Hepatocyte (in vitro differentiated cells): ENCODE data around the gene CHST8. TPM values are rescaled to one million over a fixed set of nuclear protein-coding genes. Genes with fewer than 3 reads are reported as not detected.

Experiments
- DNase-seq: peaks from one replicate; pipeline ENCODE4 v3.0.0-alpha.2; 2016; ENCODE audit warnings: low spot score
- H2AFZ ChIP-seq: fragments of 200-600 bp; sonication (generic); 2 replicates; pipeline ENCODE4 v1.6.0; 2016; ENCODE audit warnings: antibody characterized with exemption, mild to moderate bottlenecking
- H3K27ac ChIP-seq: fragments of 200-600 bp; sonication (generic); 2 replicates; pipeline ENCODE4 v1.5.1; 2016; ENCODE audit warnings: mild to moderate bottlenecking
- H3K27me3 ChIP-seq: fragments of 200-600 bp; sonication (generic); 2 replicates; pipeline ENCODE4 v1.6.1; 2016
- H3K36me3 ChIP-seq: fragments of 200-600 bp; sonication (generic); replicated peaks from 2 replicates; pipeline ENCODE4 v1.5.1; 2016; ENCODE audit warnings: low read depth; ENCODE audit not compliant: insufficient read depth
- H3K4me1 ChIP-seq: fragments of 200-600 bp; sonication (generic); 2 replicates; pipeline ENCODE4 v1.5.1; 2016; ENCODE audit warnings: mild to moderate bottlenecking, moderate library complexity; ENCODE audit not compliant: insufficient read depth
- H3K4me2 ChIP-seq: fragments of 200-600 bp; sonication (generic); 2 replicates; pipeline ENCODE4 v1.6.0; 2016
- H3K4me3 ChIP-seq: fragments of 200-600 bp; sonication (generic); 2 replicates; pipeline ENCODE4 v1.5.1; 2016; ENCODE audit warnings: mild to moderate bottlenecking
- H3K79me2 ChIP-seq: fragments of 200-600 bp; sonication (generic); 2 replicates; pipeline ENCODE4 v1.6.0; 2017; ENCODE audit warnings: mild to moderate bottlenecking
- H3K9me2 ChIP-seq: fragments of 200-600 bp; sonication (generic); replicated peaks from 2 replicates; pipeline ENCODE4 v1.6.0; 2017; ENCODE audit warnings: mild to moderate bottlenecking; ENCODE audit not compliant: insufficient read depth
- H3K9me3 ChIP-seq: fragments of 200-600 bp; sonication (generic); 2 replicates; pipeline ENCODE4 v1.5.1; 2016; ENCODE audit warnings: low read depth, mild to moderate bottlenecking
- H4K20me1 ChIP-seq: fragments of 200-600 bp; sonication (generic); 2 replicates; pipeline ENCODE4 v1.6.0; 2016; ENCODE audit warnings: mild to moderate bottlenecking; ENCODE audit not compliant: insufficient read depth, poor library complexity, severe bottlenecking
- CTCF ChIP-seq: fragments of 200-600 bp; sonication (generic); IDR thresholded peaks from 2 replicates; pipeline ENCODE4 v1.5.1; 2016; ENCODE audit warnings: antibody characterized with exemption, mild to moderate bottlenecking; ENCODE audit not compliant: poor library complexity
- EZH2 ChIP-seq: fragments of 200-600 bp; sonication (generic); IDR thresholded peaks from 2 replicates; pipeline ENCODE4 v1.6.1; 2016; ENCODE audit warnings: antibody characterized with exemption, mild to moderate bottlenecking, borderline replicate concordance
- EZH2phosphoT487 ChIP-seq: fragments of 200-600 bp; sonication (generic); IDR thresholded peaks from one replicate; pipeline ENCODE4 v1.6.1; 2018; ENCODE audit warnings: antibody characterized with exemption, mild to moderate bottlenecking, low read depth, moderate library complexity; ENCODE audit not compliant: unreplicated experiment, severe bottlenecking
- WGBS: methylation state at CpG from one replicate; pipeline ENCODE4 v1.1.6; 2016; ENCODE audit warnings: low lambda C conversion rate; ENCODE audit errors: missing lambda C conversion rate; 5-methylcytosine and 5-hydroxymethylcytosine counted together
- polyA plus RNA-seq: library from polyadenylated mRNA; unstranded; fragments of >200 nt; fragmentation: Nextera tagmentation; extraction: Ambion mirVana; gene quantifications from 2 replicates; pipeline ENCODE4 v1.2.1, GENCODE V29; 2016
- total RNA-seq: library from RNA; depleted of rRNA; stranded (reverse); fragments of >200 nt; gene quantifications from 2 replicates; pipeline ENCODE4 v1.2.3, GENCODE V29; 2014

Gene CHST8
- total and polyA plus RNA-seq, 2 experiments from 2014 or later: 0.07 to 0.89 TPM

GRCh38 chr19:33727331-33727998 lies 105.7 kb downstream of the CHST8 start:
- DNase-seq: no peak

GRCh38 chr19:33728141-33728540 lies 106.4 kb downstream of the CHST8 start:
- no peak for DNase-seq
- 91% methylated on average over 3 of the region's 3 CpGs for WGBS
- Histone ChIP-seq H2AFZ (no peak overlapping the region), H3K4me3 (no peak overlapping the region), H3K79me2 (no peaks in the 10 kb centered on the region), H3K9me2 (no peaks in the 10 kb centered on the region), H4K20me1 (no peaks in the 10 kb centered on the region), H3K9me3 (no peaks in the 10 kb centered on the region), H3K27me3 (no peaks in the 10 kb centered on the region), H3K4me1 (no peaks in the 10 kb centered on the region), H3K27ac (no peak overlapping the region), H3K4me2 (no peak overlapping the region), H3K36me3 (no peaks in the 10 kb centered on the region)
- TF ChIP-seq CTCF (no peak), EZH2 (no peak), EZH2phosphoT487 (no peak)

More at GRCh38 chr19:33727331-33727998, 105.7 kb downstream of the CHST8 start:
- Histone ChIP-seq H3K9me2 (no peaks in the 10 kb centered on the region), H3K27ac (no peak overlapping the region), H3K4me3 (no peak overlapping the region), H3K79me2 (no peaks in the 10 kb centered on the region), H2AFZ (no peak overlapping the region), H4K20me1 (no peaks in the 10 kb centered on the region), H3K36me3 (no peaks in the 10 kb centered on the region), H3K4me1 (no peaks in the 10 kb centered on the region), H3K27me3 (no peaks in the 10 kb centered on the region), H3K4me2 (no peak overlapping the region), H3K9me3 (no peaks in the 10 kb centered on the region)
- 81% methylated on average over 24 of the region's 24 CpGs for WGBS
- no peak for TF ChIP-seq EZH2phosphoT487
- TF ChIP-seq CTCF: no peak
- TF ChIP-seq EZH2: no peak

GRCh38 chr19:33730858-33731607 lies 109.3 kb downstream of the CHST8 start:
- DNase-seq: no peak
- Histone ChIP-seq H3K4me1 (no peaks in the 10 kb centered on the region), H4K20me1 (no peaks in the 10 kb centered on the region), H3K9me2 (no peaks in the 10 kb centered on the region), H3K27me3 (no peaks in the 10 kb centered on the region), H3K4me2 (no peak overlapping the region), H3K79me2 (no peaks in the 10 kb centered on the region), H3K4me3 (no peak overlapping the region), H3K36me3 (no peaks in the 10 kb centered on the region), H3K9me3 (no peaks in the 10 kb centered on the region), H2AFZ (no peak overlapping the region), H3K27ac (no peak overlapping the region)
- WGBS: 81% methylated on average over 8 of the region's 8 CpGs
- TF ChIP-seq EZH2: no peak
- no peak for TF ChIP-seq EZH2phosphoT487
- no peak for TF ChIP-seq CTCF
